ENCODE data around the gene CLIC1. TPM values are rescaled to one million over a fixed set of nuclear protein-coding genes. Genes with fewer than 3 reads are reported as not detected.

Gene CLIC1
- total RNA-seq, 1 experiment from 2014 or later = 374 TPM

GRCh38 chr6:31701666-31702404 lies 34.5 kb downstream of the CLIC1 start:
- CTCF ChIA-PET = no interaction called here

GRCh38 chr6:31700740-31701401 lies 35.5 kb downstream of the CLIC1 start:
- Histone ChIP-seq H3K4me1 (peaks cover 37% of the 10 kb centered on the region), H3K36me3 (ENCODE audit: control insufficient read depth, insufficient read depth, low read length) (peaks cover 5% of the 10 kb centered on the region), H3K27me3 (replicated peaks; ENCODE audit: control insufficient read depth, insufficient read depth, low read length) (no peaks in the 10 kb centered on the region), H3K9me3 (no peaks in the 10 kb centered on the region), H3K4me3 (ENCODE audit: low read depth, low read length) (peak overlapping the region; percentile 50)
- TSS peak; percentile 33 for BruUV-seq (replicated peaks)
- CTCF ChIA-PET = no interaction called here
- POLR2A ChIA-PET = no interaction called here
- Mint-ChIP-seq H3K4me1 (ENCODE audit: low read depth, unreplicated experiment) (peaks cover 28% of the 10 kb centered on the region), H3K4me3 (ENCODE audit: unreplicated experiment) (peak overlapping the region; percentile 91), H3K9me3 (ENCODE audit: unreplicated experiment) (no peaks in the 10 kb centered on the region), H3K36me3 (ENCODE audit: insufficient read depth, unreplicated experiment) (peaks cover 39% of the 10 kb centered on the region), H3K27me3 (ENCODE audit: insufficient read depth, unreplicated experiment) (no peaks in the 10 kb centered on the region), H3K27ac (ENCODE audit: unreplicated experiment) (peak overlapping the region; percentile 74)
- intact Hi-C loops (cut with micrococcal nuclease; ENCODE audit: unreplicated experiment) = loop anchor here (5.0 kb wide), 1 partner anchor 36 kb away; the partner anchor contains the start of gene CLIC1
- DNase-seq = peak in 1 of 2 experiments; percentile 42
- TF ChIP-seq CTCF (IDR thresholded peaks at IDR 0.05; ENCODE audit: insufficient read depth in 1 of 2, low read depth in 1 of 2, low read length in 1 of 2, severe bottlenecking in 1 of 2, unreplicated experiment in 1 of 2) = no peak

More at GRCh38 chr6:31701666-31702404, 34.5 kb downstream of the CLIC1 start:
- no peaks in the 10 kb centered on the region for H3K27me3 Mint-ChIP-seq (ENCODE audit: insufficient read depth, unreplicated experiment)
- peak overlapping the region; percentile 91 for H3K4me3 Mint-ChIP-seq (ENCODE audit: unreplicated experiment)
- BruUV-seq (replicated peaks) = TSS peak; percentile 37
- peaks cover 35% of the 10 kb centered on the region for H3K4me1 ChIP-seq
- intact Hi-C loops (cut with micrococcal nuclease; ENCODE audit: unreplicated experiment) = loop anchor here (2.0 to 5.0 kb wide), 2 partner anchors 21 to 35 kb away; partner anchors contain the start of genes CLIC1 and LY6G5C
- H3K27me3 ChIP-seq (replicated peaks; ENCODE audit: control insufficient read depth, insufficient read depth, low read length) = no peaks in the 10 kb centered on the region
- H3K9me3 Mint-ChIP-seq (ENCODE audit: unreplicated experiment) = no peaks in the 10 kb centered on the region
- no peaks in the 10 kb centered on the region for H3K9me3 ChIP-seq
- POLR2A ChIA-PET = interaction anchor here (1.5 to 1.7 kb wide), 3 partner anchors 11 to 37 kb away, joined by 4 read pairs; no protein-coding TSS in a partner anchor
- H3K4me1 Mint-ChIP-seq (ENCODE audit: low read depth, unreplicated experiment) = peaks cover 21% of the 10 kb centered on the region
- H3K27ac Mint-ChIP-seq (ENCODE audit: unreplicated experiment) = peak overlapping the region; percentile 87
- peak overlapping the region; percentile 50 for H3K4me3 ChIP-seq (ENCODE audit: low read depth, low read length)
- peaks cover 30% of the 10 kb centered on the region for H3K36me3 Mint-ChIP-seq (ENCODE audit: insufficient read depth, unreplicated experiment)
- no peak for TF ChIP-seq CTCF (IDR thresholded peaks at IDR 0.05; ENCODE audit: insufficient read depth in 1 of 2, low read depth in 1 of 2, low read length in 1 of 2, severe bottlenecking in 1 of 2, unreplicated experiment in 1 of 2)
- peaks cover 5% of the 10 kb centered on the region for H3K36me3 ChIP-seq (ENCODE audit: control insufficient read depth, insufficient read depth, low read length)
- DNase-seq = no peak

GRCh38 chr6:31697555-31697954 lies 38.8 kb downstream of the CLIC1 start:
- no peaks in the 10 kb centered on the region for H3K9me3 ChIP-seq
- ChIA-PET POLR2A (no interaction called here), CTCF (no interaction called here)
- H3K27me3 Mint-ChIP-seq (ENCODE audit: insufficient read depth, unreplicated experiment) = no peaks in the 10 kb centered on the region
- no peak for TF ChIP-seq CTCF (IDR thresholded peaks at IDR 0.05; ENCODE audit: insufficient read depth in 1 of 2, low read depth in 1 of 2, low read length in 1 of 2, severe bottlenecking in 1 of 2, unreplicated experiment in 1 of 2)
- peaks cover 54% of the 10 kb centered on the region for H3K36me3 Mint-ChIP-seq (ENCODE audit: insufficient read depth, unreplicated experiment)
- intact Hi-C loops (cut with micrococcal nuclease; ENCODE audit: unreplicated experiment) = no loop called here
- peaks cover 6% of the 10 kb centered on the region for H3K36me3 ChIP-seq (ENCODE audit: control insufficient read depth, insufficient read depth, low read length)
- no peak for DNase-seq
- no peaks in the 10 kb centered on the region for H3K27me3 ChIP-seq (replicated peaks; ENCODE audit: control insufficient read depth, insufficient read depth, low read length)
- no peak overlapping the region for H3K4me3 Mint-ChIP-seq (ENCODE audit: unreplicated experiment)
- no TSS peak for BruUV-seq (replicated peaks)
- H3K27ac Mint-ChIP-seq (ENCODE audit: unreplicated experiment) = peak overlapping the region; percentile 2
- no peak overlapping the region for H3K4me3 ChIP-seq (ENCODE audit: low read depth, low read length)
- peaks cover 28% of the 10 kb centered on the region for H3K4me1 Mint-ChIP-seq (ENCODE audit: low read depth, unreplicated experiment)
- peaks cover 33% of the 10 kb centered on the region for H3K4me1 ChIP-seq
- H3K9me3 Mint-ChIP-seq (ENCODE audit: unreplicated experiment) = no peaks in the 10 kb centered on the region
